CD8-positive, alpha-beta memory T cell (primary cell): ENCODE data around the gene SPINK14. TPM values are rescaled to one million over a fixed set of nuclear protein-coding genes. Genes with fewer than 3 reads are reported as not detected.

Experiments
- CTCF ChIA-PET: fragments of 350-600 bp; sonication (Branson Sonifier 250); formaldehyde crosslinking; loops from one replicate; lab custom pipeline; 2021; ENCODE audit warnings: antibody characterized with exemption; lab: Charles Lee
- POLR2A ChIA-PET: fragments of 350-600 bp; sonication (Branson Sonifier 250); formaldehyde crosslinking; loops from one replicate; lab custom pipeline; 2021; ENCODE audit warnings: antibody characterized with exemption; lab: Charles Lee
- DNase-seq, 5 donors: peaks; one replicate each; pipeline versions ENCODE4 v3.0.0 to v3.0.0-alpha.2; 2020 to 2022; ENCODE audit warnings: mixed read lengths in 1 of 5
- H3K27ac ChIP-seq: one replicate; pipeline ENCODE4 v1.7.0; 2013; ENCODE audit warnings: low read depth, mild to moderate bottlenecking, low read length, moderate library complexity
- H3K27me3 ChIP-seq: 2 replicates; pipeline ENCODE4 v1.7.0; 2013; ENCODE audit warnings: low read length, mild to moderate bottlenecking; ENCODE audit not compliant: insufficient read depth, poor library complexity, severe bottlenecking
- H3K36me3 ChIP-seq: 2 replicates; pipeline ENCODE4 v1.7.0; 2013; ENCODE audit warnings: mild to moderate bottlenecking, low read length, moderate library complexity; ENCODE audit not compliant: insufficient read depth
- H3K4me1 ChIP-seq: 2 replicates; pipeline ENCODE4 v1.7.0; 2013; ENCODE audit warnings: mild to moderate bottlenecking, low read length, moderate library complexity; ENCODE audit not compliant: insufficient read depth
- H3K4me3 ChIP-seq: 2 replicates; pipeline ENCODE4 v1.7.0; 2013; ENCODE audit warnings: mild to moderate bottlenecking, low read length
- H3K9me3 ChIP-seq: 2 replicates; pipeline ENCODE4 v1.7.0; 2013; ENCODE audit warnings: mild to moderate bottlenecking, low read length
- H3K27ac Mint-ChIP-seq, 8 donors: one replicate each; pipeline ENCODE4 v1.8.0; 2020 to 2021; ENCODE audit warnings: mixed read lengths in 8 of 8, mild to moderate bottlenecking in 6 of 8, inconsistent platforms in 3 of 8, moderate library complexity in 3 of 8
- H3K27me3 Mint-ChIP-seq, 2 donors: one replicate each; pipeline ENCODE4 v1.8.0; 2020 to 2021; ENCODE audit warnings: mixed read lengths in 2 of 2, mild to moderate bottlenecking in 1 of 2, moderate library complexity in 1 of 2
- H3K36me3 Mint-ChIP-seq, 3 donors: one replicate each; pipeline ENCODE4 v1.8.0; 2020 to 2021; ENCODE audit warnings: mixed read lengths in 3 of 3, inconsistent platforms in 1 of 3, mild to moderate bottlenecking in 1 of 3
- H3K4me1 Mint-ChIP-seq, 3 donors: one replicate each; pipeline ENCODE4 v1.8.0; 2020 to 2021; ENCODE audit warnings: mixed read lengths in 3 of 3, inconsistent platforms in 1 of 3, mild to moderate bottlenecking in 1 of 3
- H3K4me3 Mint-ChIP-seq, 7 donors: one replicate each; pipeline ENCODE4 v1.8.0; 2020 to 2021; ENCODE audit warnings: mixed read lengths in 7 of 7, mild to moderate bottlenecking in 6 of 7, moderate library complexity in 4 of 7, inconsistent platforms in 2 of 7
- H3K9me3 Mint-ChIP-seq, 5 donors: one replicate each; pipeline ENCODE4 v1.8.0; 2020 to 2022; ENCODE audit warnings: mixed read lengths in 5 of 5, mild to moderate bottlenecking in 3 of 5, moderate library complexity in 2 of 5, inconsistent platforms in 1 of 5
- polyA plus RNA-seq: library from polyadenylated mRNA; unstranded; fragments of 300-500 nt; fragmentation: Illumina TruSeq; gene quantifications from one replicate; pipeline ENCODE4 v1.2.3, GENCODE V29; 2021
- total RNA-seq, 2 experiments: library from RNA; stranded (reverse); gene quantifications; one replicate each; pipeline ENCODE4 v1.2.3, GENCODE V29; 2021

SPINK14 gene
- total and polyA plus RNA-seq, 3 experiments from 2014 or later = not detected

DNA sequence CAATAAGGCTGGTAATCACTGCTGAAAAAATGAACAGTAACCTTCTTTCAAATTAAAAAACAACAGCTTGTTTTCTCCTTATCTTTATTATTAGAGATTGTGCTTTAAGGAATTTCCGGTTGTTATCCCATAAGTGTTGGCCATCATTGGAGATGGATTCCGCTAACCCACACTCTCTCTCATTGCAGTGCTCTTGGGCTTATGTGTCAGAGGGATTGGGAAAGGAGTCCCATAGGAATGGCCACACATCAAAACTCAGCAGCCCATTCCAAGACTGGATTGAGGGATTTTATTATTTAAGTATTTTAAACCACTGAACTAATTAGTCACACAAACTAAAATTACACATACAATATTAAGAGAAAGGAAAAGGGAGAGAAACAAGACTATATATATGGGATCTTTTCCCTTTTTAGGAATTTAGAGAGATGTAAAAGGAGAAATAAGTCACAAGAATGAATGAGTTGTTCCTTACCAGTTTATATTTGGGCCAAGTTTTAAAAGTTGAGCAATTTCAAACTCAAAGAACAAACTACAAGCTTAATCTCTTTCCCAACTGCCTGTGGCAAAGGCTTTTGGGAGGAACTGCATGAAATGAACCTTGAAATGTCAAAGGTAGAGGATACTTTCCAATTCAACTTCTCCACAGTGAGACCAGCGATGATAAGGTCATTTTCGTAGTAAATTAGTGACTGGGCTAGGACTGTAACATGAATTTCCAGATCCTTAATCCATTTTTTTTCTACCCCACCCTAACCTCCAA lies 36.9 kb downstream of the SPINK14 start:
- H3K9me3 Mint-ChIP-seq = no peaks in the 10 kb centered on the region
- no peaks in the 10 kb centered on the region for H3K36me3 Mint-ChIP-seq
- ChIA-PET POLR2A (no interaction called here), CTCF (no interaction called here)
- no peak overlapping the region for H3K4me3 ChIP-seq
- H3K9me3 ChIP-seq = no peaks in the 10 kb centered on the region
- H3K36me3 ChIP-seq = no peaks in the 10 kb centered on the region
- no peaks in the 10 kb centered on the region for H3K4me1 ChIP-seq
- no peak overlapping the region for H3K4me3 Mint-ChIP-seq
- no peak overlapping the region for H3K27ac ChIP-seq
- no peak overlapping the region for H3K27ac Mint-ChIP-seq
- H3K27me3 Mint-ChIP-seq = peaks cover 2 to 10% of the 10 kb centered on the region in 2 donors
- no peaks in the 10 kb centered on the region for H3K27me3 ChIP-seq
- no peaks in the 10 kb centered on the region for H3K4me1 Mint-ChIP-seq
- no peak for DNase-seq

DNA sequence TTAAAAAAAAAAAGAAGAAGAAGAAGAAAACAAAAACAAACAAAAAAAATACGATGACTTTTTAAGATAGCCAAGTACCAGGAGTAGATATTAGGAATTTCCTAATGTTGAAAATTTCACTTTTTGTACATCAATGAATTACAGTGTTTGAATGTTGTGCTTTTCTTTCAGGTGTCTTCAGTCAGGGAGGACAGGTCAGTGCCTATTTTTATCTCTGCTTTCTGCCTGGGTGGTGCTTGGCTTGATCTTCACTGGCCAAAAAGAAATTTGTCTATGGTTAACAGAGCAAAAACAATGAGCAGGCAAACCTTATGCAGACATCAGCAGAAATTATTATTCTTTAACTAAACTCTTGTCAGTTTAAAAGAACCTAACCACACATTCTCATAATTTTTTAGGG lies 37.5 kb downstream of the SPINK14 start:
- H3K4me1 Mint-ChIP-seq = no peaks in the 10 kb centered on the region
- H3K27ac ChIP-seq = no peak overlapping the region
- H3K4me3 Mint-ChIP-seq = no peak overlapping the region
- no peak for DNase-seq
- no peaks in the 10 kb centered on the region for H3K4me1 ChIP-seq
- H3K4me3 ChIP-seq = no peak overlapping the region
- no peaks in the 10 kb centered on the region for H3K36me3 Mint-ChIP-seq
- H3K27me3 ChIP-seq = no peaks in the 10 kb centered on the region
- H3K9me3 Mint-ChIP-seq = no peaks in the 10 kb centered on the region
- ChIA-PET CTCF (no interaction called here), POLR2A (no interaction called here)
- H3K9me3 ChIP-seq = no peaks in the 10 kb centered on the region
- H3K27me3 Mint-ChIP-seq = peaks cover 2 to 10% of the 10 kb centered on the region in 2 donors
- H3K36me3 ChIP-seq = no peaks in the 10 kb centered on the region
- no peak overlapping the region for H3K27ac Mint-ChIP-seq

DNA sequence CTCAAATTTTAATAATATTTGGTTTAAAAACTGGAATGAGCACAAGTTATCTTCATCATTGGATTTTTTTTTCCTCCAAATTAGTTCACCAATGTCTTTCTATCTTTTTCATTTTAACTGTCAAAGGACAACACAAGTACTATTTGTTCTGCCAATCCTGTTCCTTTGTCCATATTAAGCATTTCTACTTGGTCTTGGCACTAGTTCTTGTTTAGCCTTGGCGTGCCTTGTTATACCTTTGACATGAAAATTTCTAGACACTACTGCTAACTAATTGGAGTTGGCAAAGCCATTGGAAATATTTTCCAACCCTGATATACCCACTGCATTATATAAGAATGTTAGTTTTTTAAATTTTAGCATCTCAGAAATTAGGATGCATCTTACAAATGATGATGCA lies 38.3 kb downstream of the SPINK14 start:
- H3K27me3 ChIP-seq = no peaks in the 10 kb centered on the region
- Mint-ChIP-seq H3K27ac (no peak overlapping the region), H3K4me1 (no peaks in the 10 kb centered on the region), H3K9me3 (peaks cover 0 to under 1% (median 0%) of the 10 kb centered on the region in 5 donors), H3K4me3 (no peak overlapping the region), H3K36me3 (no peaks in the 10 kb centered on the region), H3K27me3 (peaks cover 4 to 10% of the 10 kb centered on the region in 2 donors)
- ChIA-PET CTCF (no interaction called here), POLR2A (no interaction called here)
- H3K4me1 ChIP-seq = no peaks in the 10 kb centered on the region
- DNase-seq = no peak
- no peaks in the 10 kb centered on the region for H3K9me3 ChIP-seq
- H3K4me3 ChIP-seq = no peak overlapping the region
- no peaks in the 10 kb centered on the region for H3K36me3 ChIP-seq
- H3K27ac ChIP-seq = no peak overlapping the region

DNA sequence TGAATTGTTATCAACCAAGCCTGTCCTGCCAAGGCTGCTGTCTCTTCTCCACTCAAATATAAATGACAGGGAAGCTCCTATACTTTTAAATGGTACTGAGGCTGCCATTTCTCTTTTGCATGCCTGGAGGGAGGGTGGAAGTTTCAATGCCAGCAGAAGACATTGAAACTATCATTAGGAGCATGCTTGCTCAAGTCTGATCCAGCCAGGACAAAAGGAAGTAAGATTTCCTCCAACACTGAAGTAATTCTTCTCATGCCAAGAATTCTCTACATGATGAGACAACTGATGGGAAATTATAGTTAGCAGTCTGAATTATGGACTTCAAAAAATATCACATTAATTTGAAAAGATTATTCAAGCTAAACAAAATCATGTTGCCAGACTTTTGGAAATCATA lies 39.9 kb downstream of the SPINK14 start:
- H3K4me1 ChIP-seq = no peaks in the 10 kb centered on the region
- ChIA-PET CTCF (no interaction called here), POLR2A (no interaction called here)
- DNase-seq = no peak
- no peaks in the 10 kb centered on the region for H3K4me1 Mint-ChIP-seq
- H3K27ac ChIP-seq = no peak overlapping the region
- no peak overlapping the region for H3K4me3 Mint-ChIP-seq
- H3K36me3 Mint-ChIP-seq = no peaks in the 10 kb centered on the region
- H3K36me3 ChIP-seq = no peaks in the 10 kb centered on the region
- peaks cover 0 to 2% (median 0%) of the 10 kb centered on the region in 5 donors for H3K9me3 Mint-ChIP-seq
- no peak overlapping the region for H3K4me3 ChIP-seq
- peaks cover 6 to 7% of the 10 kb centered on the region in 2 donors for H3K27me3 Mint-ChIP-seq
- H3K9me3 ChIP-seq = no peaks in the 10 kb centered on the region
- no peak overlapping the region for H3K27ac Mint-ChIP-seq
- no peaks in the 10 kb centered on the region for H3K27me3 ChIP-seq

DNA sequence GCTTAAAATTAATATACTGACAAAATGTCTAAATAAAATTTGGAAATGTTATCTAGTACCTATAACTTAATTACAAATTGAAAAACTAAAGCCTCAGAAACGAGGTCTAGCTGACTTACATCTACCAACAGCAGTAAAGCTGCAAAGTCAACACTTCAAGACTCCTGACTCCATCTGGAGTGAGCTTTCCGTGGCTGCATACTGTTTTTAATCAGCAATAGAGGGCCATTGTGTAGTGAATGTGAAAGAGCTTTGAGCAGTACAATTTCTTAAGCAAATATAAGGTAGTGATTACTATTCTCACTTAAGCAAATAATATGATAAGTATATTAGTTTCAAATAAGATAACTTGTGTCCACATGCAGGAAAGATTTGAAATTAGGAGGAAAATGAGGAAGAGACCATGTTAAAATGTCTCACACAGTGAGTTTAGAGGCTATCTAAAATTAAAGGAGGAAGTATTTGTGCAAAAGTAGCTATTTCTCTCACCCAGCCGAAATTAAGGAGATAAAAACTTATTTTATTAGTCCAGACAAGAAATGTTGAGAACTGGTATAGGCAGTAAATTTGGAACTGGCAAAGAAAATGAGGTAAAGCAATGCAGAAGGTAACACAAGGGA lies 40.9 kb downstream of the SPINK14 start:
- no peak overlapping the region for H3K27ac Mint-ChIP-seq
- Histone ChIP-seq H3K4me1 (no peaks in the 10 kb centered on the region), H3K27me3 (no peaks in the 10 kb centered on the region), H3K4me3 (no peak overlapping the region), H3K9me3 (no peaks in the 10 kb centered on the region), H3K27ac (no peak overlapping the region), H3K36me3 (no peaks in the 10 kb centered on the region)
- peaks cover 0 to 2% (median 0%) of the 10 kb centered on the region in 5 donors for H3K9me3 Mint-ChIP-seq
- ChIA-PET CTCF (no interaction called here), POLR2A (no interaction called here)
- no peaks in the 10 kb centered on the region for H3K4me1 Mint-ChIP-seq
- peaks cover 4 to 7% of the 10 kb centered on the region in 2 donors for H3K27me3 Mint-ChIP-seq
- H3K4me3 Mint-ChIP-seq = no peak overlapping the region
- no peaks in the 10 kb centered on the region for H3K36me3 Mint-ChIP-seq
- no peak for DNase-seq

DNA sequence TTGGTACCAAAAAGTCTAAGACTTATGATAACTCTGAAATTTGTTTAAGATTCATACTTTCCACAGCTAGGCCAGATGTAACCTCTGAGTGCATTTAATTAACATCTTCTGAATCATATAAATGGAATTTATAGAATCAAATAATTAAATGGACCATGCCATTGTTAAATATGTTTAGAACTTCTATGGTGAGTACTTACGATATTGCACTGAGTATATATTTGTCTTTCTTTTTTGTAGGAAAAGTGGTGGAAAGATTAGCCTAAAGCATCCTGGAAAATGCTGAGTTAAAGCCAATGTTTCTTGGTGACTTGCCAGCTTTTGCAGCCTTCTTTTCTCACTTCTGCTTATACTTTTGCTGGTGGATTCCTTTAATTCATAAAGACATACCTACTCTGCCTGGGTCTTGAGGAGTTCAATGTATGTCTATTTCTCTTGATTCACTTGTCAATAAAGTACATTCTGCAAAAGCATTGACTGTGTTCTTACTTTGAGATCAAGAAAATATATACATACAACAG lies 46.4 kb downstream of the SPINK14 start:
- no peaks in the 10 kb centered on the region for H3K36me3 Mint-ChIP-seq
- POLR2A ChIA-PET = no interaction called here
- peaks cover 3 to 4% of the 10 kb centered on the region in 2 donors for H3K27me3 Mint-ChIP-seq

DNA sequence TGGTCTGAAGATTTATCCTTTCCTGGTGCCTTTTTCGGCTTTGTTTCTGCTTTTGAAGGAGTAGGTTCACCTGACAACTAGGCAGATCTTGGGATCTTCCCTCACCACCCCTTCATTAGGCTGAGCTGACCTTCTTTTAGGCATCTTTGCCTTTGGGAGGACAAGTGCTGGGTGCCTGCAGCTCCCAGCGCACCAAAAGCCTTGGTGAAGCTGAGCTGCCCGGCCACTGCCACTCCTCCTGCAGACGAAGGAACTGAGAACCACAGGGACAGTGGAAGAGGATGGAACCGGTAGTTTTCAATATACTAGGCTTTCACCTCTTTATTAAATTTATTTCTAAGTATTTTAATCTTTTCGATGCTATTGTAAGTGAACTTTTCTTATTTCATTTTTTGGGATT lies 53.2 kb downstream of the SPINK14 start:
- ChIA-PET CTCF (no interaction called here), POLR2A (no interaction called here)
- Histone ChIP-seq H3K4me1 (no peaks in the 10 kb centered on the region), H3K27ac (no peak overlapping the region), H3K9me3 (no peaks in the 10 kb centered on the region), H3K27me3 (no peaks in the 10 kb centered on the region), H3K36me3 (no peaks in the 10 kb centered on the region), H3K4me3 (no peak overlapping the region)
- no peak for DNase-seq
- no peak overlapping the region for H3K27ac Mint-ChIP-seq
- H3K36me3 Mint-ChIP-seq = no peaks in the 10 kb centered on the region
- H3K4me1 Mint-ChIP-seq = no peaks in the 10 kb centered on the region
- H3K27me3 Mint-ChIP-seq = peaks cover 8 to 15% of the 10 kb centered on the region in 2 donors
- H3K9me3 Mint-ChIP-seq = peaks cover 0 to 5% (median 3%) of the 10 kb centered on the region in 5 donors
- H3K4me3 Mint-ChIP-seq = no peak overlapping the region

More for the DNA sequence above, 46.4 kb downstream of the SPINK14 start:
- H3K36me3 ChIP-seq = no peaks in the 10 kb centered on the region
- Mint-ChIP-seq H3K4me3 (no peak overlapping the region), H3K4me1 (no peaks in the 10 kb centered on the region), H3K9me3 (peaks cover 0 to 4% (median 0%) of the 10 kb centered on the region in 5 donors), H3K27ac (no peak overlapping the region)
- no peaks in the 10 kb centered on the region for H3K9me3 ChIP-seq
- no peaks in the 10 kb centered on the region for H3K4me1 ChIP-seq
- CTCF ChIA-PET = no interaction called here
- H3K4me3 ChIP-seq = no peak overlapping the region
- H3K27me3 ChIP-seq = no peaks in the 10 kb centered on the region
- H3K27ac ChIP-seq = no peak overlapping the region
- no peak for DNase-seq

DNA sequence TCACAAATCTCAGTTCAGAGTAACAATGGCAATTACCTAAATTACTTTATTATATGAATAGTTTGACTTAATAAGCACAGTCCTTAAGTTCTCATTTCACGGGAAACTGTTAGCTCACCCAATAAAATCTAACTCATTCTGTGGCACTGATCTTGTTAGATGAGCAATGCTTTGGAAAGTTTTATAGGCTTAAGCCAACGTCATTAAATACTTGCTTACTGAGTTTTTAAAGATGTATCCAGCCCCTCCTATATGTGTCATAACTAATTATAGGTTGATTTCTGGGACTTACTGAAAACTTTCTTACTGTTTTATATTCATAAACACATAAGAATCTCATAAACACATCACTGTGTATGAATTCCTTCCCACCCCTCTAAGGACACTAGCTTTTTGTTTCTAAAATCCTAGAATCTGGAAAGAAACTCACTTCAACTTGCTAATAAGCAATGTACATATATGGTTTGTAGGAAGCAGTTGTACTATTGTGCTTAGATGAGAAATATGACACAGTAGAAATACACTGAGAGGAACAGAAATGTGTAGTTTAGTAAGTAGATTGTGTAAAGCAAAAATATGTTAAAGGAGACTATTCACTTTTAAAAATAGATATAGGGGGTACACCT lies 55.9 kb downstream of the SPINK14 start:
- CTCF ChIA-PET = no interaction called here
- Mint-ChIP-seq H3K27me3 (peaks cover 8 to 16% of the 10 kb centered on the region in 2 donors), H3K9me3 (peaks cover 0 to 7% (median 0%) of the 10 kb centered on the region in 5 donors), H3K4me3 (no peak overlapping the region), H3K36me3 (no peaks in the 10 kb centered on the region), H3K27ac (no peak overlapping the region), H3K4me1 (no peaks in the 10 kb centered on the region)
- Histone ChIP-seq H3K36me3 (no peaks in the 10 kb centered on the region), H3K27ac (no peak overlapping the region), H3K4me3 (no peak overlapping the region), H3K9me3 (no peaks in the 10 kb centered on the region), H3K27me3 (no peaks in the 10 kb centered on the region), H3K4me1 (no peaks in the 10 kb centered on the region)
- DNase-seq = no peak
- POLR2A ChIA-PET = no interaction called here
